B cell (primary cell): ENCODE results near the gene FBXL16. TPM values are rescaled to one million over a fixed set of nuclear protein-coding genes. Genes with fewer than 3 reads are reported as not detected.
A peak's percentile ranks its signal among the peaks of the same experiment; 100 is the strongest.

Experiments
- ATAC-seq: fragments of 200-7000 bp; cut with Tn5 transposase; one replicate; pipeline ENCODE4 v1.10.0; 2021; ENCODE audit warnings: low read depth, mild to moderate bottlenecking, moderate number of reproducible peaks, moderate library complexity
- CTCF ChIA-PET: fragments of 350-600 bp; sonication (Branson Sonifier 250); formaldehyde crosslinking; loops from one replicate; lab custom pipeline; 2021; ENCODE audit warnings: antibody characterized with exemption, inconsistent platforms; lab: Charles Lee
- POLR2A ChIA-PET: fragments of 350-600 bp; sonication (Branson Sonifier 250); formaldehyde crosslinking; loops from one replicate; lab custom pipeline; 2021; ENCODE audit warnings: antibody characterized with exemption; lab: Charles Lee
- DNase-seq: peaks from one replicate; pipeline ENCODE4 v3.0.0; 2013
- H2AFZ ChIP-seq: 2 replicates; pipeline ENCODE4 v1.6.1; 2012; ENCODE audit warnings: mild to moderate bottlenecking, low read depth, low read length; ENCODE audit not compliant: insufficient read depth, poor library complexity, severe bottlenecking
- H3K27ac ChIP-seq, 2 donors: 1 replicate in 1 of 2; 2 replicates in 1 of 2; pipeline ENCODE4 v1.5.1; 2012 to 2013; ENCODE audit warnings: low read length in 2 of 2, mild to moderate bottlenecking in 2 of 2, moderate library complexity in 1 of 2
- H3K27me3 ChIP-seq, 4 experiments: fragments of 200-600 bp in 1 of 4; sonication (generic) in 1 of 4; replicated peaks in 1 of 4; 1 replicate in 2 of 4; 2 replicates in 2 of 4; pipeline versions ENCODE4 v1.6.1 to v1.7.0; 2013 to 2016; ENCODE audit warnings: low read length in 3 of 4, mild to moderate bottlenecking in 2 of 4, mixed read lengths in 1 of 4, moderate library complexity in 1 of 4; ENCODE audit not compliant: insufficient read depth in 4 of 4, control insufficient read depth in 3 of 4; ENCODE audit errors: control extremely low read depth in 1 of 4
- H3K36me3 ChIP-seq, 2 experiments: replicated peaks in 1 of 2; 1 replicate in 1 of 2; 2 replicates in 1 of 2; pipeline versions ENCODE4 v1.6.1 to v1.7.1; 2013; ENCODE audit warnings: low read length in 1 of 2; ENCODE audit not compliant: insufficient read depth in 2 of 2, control insufficient read depth in 1 of 2; ENCODE audit errors: control extremely low read depth in 1 of 2, extremely low read depth in 1 of 2
- H3K4me1 ChIP-seq, 2 donors: fragments of 200-600 bp in 1 of 2; sonication (generic) in 1 of 2; 1 replicate in 1 of 2; 2 replicates in 1 of 2; pipeline versions ENCODE4 v1.5.1 to v1.6.1; 2013 to 2017; ENCODE audit warnings: low read length in 2 of 2; ENCODE audit not compliant: control insufficient read depth in 2 of 2, insufficient read depth in 2 of 2
- H3K4me2 ChIP-seq: replicated peaks from 2 replicates; pipeline ENCODE3; 2012; ENCODE audit warnings: mild to moderate bottlenecking, low read depth, low read length; ENCODE audit not compliant: poor library complexity, severe bottlenecking
- H3K4me3 ChIP-seq, 5 experiments: fragments of 200-600 bp in 1 of 5; sonication (generic) in 1 of 5; 1 replicate in 3 of 5; 2 replicates in 2 of 5; pipeline versions ENCODE4 v1.5.1 to v1.7.0; 2011 to 2016; ENCODE audit warnings: low read length in 4 of 5, mild to moderate bottlenecking in 4 of 5, low read depth in 2 of 5, control low read depth in 1 of 5, moderate library complexity in 1 of 5; ENCODE audit not compliant: insufficient read depth in 1 of 5; ENCODE audit errors: control extremely low read depth in 1 of 5, extremely low read depth in 1 of 5
- H3K79me2 ChIP-seq: fragments of 200-600 bp; sonication (generic); one replicate; pipeline ENCODE4 v1.6.0; 2016; ENCODE audit warnings: low read length; ENCODE audit not compliant: control insufficient read depth, insufficient read depth
- H3K9ac ChIP-seq: fragments of 200-600 bp; sonication (generic); 2 replicates; pipeline ENCODE4 v1.6.1; 2017; ENCODE audit warnings: mild to moderate bottlenecking, low read length, moderate library complexity
- H3K9me3 ChIP-seq, 3 donors: one replicate each; pipeline versions ENCODE4 v1.6.1 to v1.7.1; 2013; ENCODE audit warnings: low read length in 2 of 3; ENCODE audit not compliant: control insufficient read depth in 2 of 3, insufficient read depth in 1 of 3; ENCODE audit errors: control extremely low read depth in 1 of 3
- H4K20me1 ChIP-seq: 2 replicates; pipeline ENCODE4 v1.6.0; 2012; ENCODE audit warnings: mild to moderate bottlenecking, low read length; ENCODE audit not compliant: insufficient read depth, control insufficient read depth, poor library complexity, severe bottlenecking
- H3K27ac Mint-ChIP-seq: one replicate; pipeline ENCODE4 v1.8.0; 2021; ENCODE audit warnings: mixed read lengths
- H3K27me3 Mint-ChIP-seq: one replicate; pipeline ENCODE4 v1.8.0; 2021; ENCODE audit warnings: mixed read lengths
- H3K4me1 Mint-ChIP-seq: one replicate; pipeline ENCODE4 v1.8.0; 2021; ENCODE audit warnings: mixed read lengths
- H3K4me3 Mint-ChIP-seq: one replicate; pipeline ENCODE4 v1.8.0; 2021; ENCODE audit warnings: mixed read lengths
- H3K9me3 Mint-ChIP-seq: one replicate; pipeline ENCODE4 v1.8.0; 2022; ENCODE audit warnings: mixed read lengths; ENCODE audit not compliant: insufficient read depth
- EZH2 ChIP-seq: IDR thresholded peaks from 2 replicates; pipeline ENCODE4 v1.6.1; 2012; ENCODE audit warnings: borderline replicate concordance, low read depth, mild to moderate bottlenecking, moderate library complexity, low read length; ENCODE audit not compliant: insufficient read depth, poor library complexity, severe bottlenecking
- WGBS: methylation state at CpG from one replicate; pipeline ENCODE4 v1.1.5; 2013; ENCODE audit warnings: missing lambda C conversion rate; ENCODE audit not compliant: insufficient coverage; 5-methylcytosine and 5-hydroxymethylcytosine counted together
- intact Hi-C: fragments of 100-400 bp; cut with micrococcal nuclease; formaldehyde crosslinking; loops from one replicate; pipeline ENCODE4 v1.10.0; 2022
- polyA plus RNA-seq: library from polyadenylated mRNA; depleted of rRNA; stranded (reverse); fragments of >200 nt; gene quantifications from 2 replicates; pipeline ENCODE4 v1.2.3, GENCODE V29; 2012
- total RNA-seq, 2 donors: library from RNA; stranded (reverse); fragments of 120-200 nt in 1 of 2; gene quantifications; 1 replicate in 1 of 2; 2 replicates in 1 of 2; pipeline versions ENCODE4 v1.2.3 to v1.2.4, GENCODE V29; 2013 to 2022
- TF ChIP-seq, protein P1 (sequence below): fragments of 200-600 bp; IDR thresholded peaks from one replicate; pipeline ENCODE4 v1.8.0; 2022; ENCODE audit warnings: antibody characterized with exemption, mild to moderate bottlenecking

The FBXL16 gene
- total and polyA plus RNA-seq, 2 donors (not counting 1 experiment from before 2014, with no cell fraction given) = 2.2 to 5.8 TPM

DNA sequence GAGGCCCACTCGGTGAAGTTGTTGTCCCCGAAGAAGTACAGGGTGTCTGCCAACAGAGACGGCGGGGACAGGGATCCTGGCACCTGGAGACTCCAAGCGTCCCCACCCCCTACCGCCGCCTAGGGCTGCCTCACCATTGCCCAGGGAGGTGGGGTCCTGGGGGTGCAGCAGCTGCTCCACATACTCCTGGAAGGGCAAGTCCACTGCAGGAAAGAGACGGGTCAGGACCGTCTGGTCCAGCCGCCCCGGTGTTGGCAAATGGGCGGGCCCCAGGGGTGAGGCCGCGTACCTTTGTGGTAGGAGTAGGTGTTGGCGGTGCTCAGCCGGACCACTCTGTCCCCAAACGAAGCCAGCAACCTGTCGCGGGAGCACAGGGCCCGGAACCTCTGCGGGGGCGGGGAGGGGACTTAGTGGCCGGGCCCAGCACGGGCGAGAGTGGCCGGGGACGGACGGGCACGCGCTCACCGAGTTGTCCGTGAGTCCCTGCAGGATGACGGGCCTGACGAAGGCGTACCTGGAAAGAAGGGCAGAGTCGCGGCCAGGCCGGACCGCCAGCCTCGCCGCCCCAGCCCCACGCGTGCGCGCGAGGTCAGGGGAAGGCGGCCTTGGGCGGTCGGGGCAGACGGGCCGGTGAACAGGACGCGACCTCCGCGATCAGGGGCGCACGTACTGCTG lies 22.1 kb downstream of the FBXL16 start:
- peak overlapping the region; percentile 73 for H2AFZ ChIP-seq
- H3K4me3 ChIP-seq = peak overlapping the region in 4 of 5 experiments; percentile 29 to 72 (median 63)
- Mint-ChIP-seq H3K4me1 (peaks cover 32% of the 10 kb centered on the region), H3K9me3 (no peaks in the 10 kb centered on the region), H3K4me3 (peak overlapping the region; percentile 80), H3K27me3 (no peaks in the 10 kb centered on the region), H3K27ac (peak overlapping the region; percentile 46)
- H3K36me3 ChIP-seq = peaks cover 0 to 27% of the 10 kb centered on the region in 2 experiments
- DNase-seq = no peak
- WGBS = 26% methylated on average over 56 of the region's 57 CpGs
- no peak for ATAC-seq
- ChIA-PET CTCF (interaction anchor here (0.8 to 0.9 kb wide), 2 partner anchors 20 to 37 kb away, joined by 3 read pairs; partner anchors contain the start of gene ANTKMT), POLR2A (interaction anchor here (0.6 to 1.4 kb wide), 3 partner anchors 16 to 37 kb away, joined by 3 to 4 read pairs (median 3); partner anchors contain the start of genes ANTKMT and RHOT2)
- H3K27ac ChIP-seq = peak overlapping the region in 1 of 2 donors; percentile 89
- peak overlapping the region; percentile 97 for H3K4me2 ChIP-seq
- no peaks in the 10 kb centered on the region for H3K27me3 ChIP-seq
- peaks cover 31% of the 10 kb centered on the region for H4K20me1 ChIP-seq
- no peaks in the 10 kb centered on the region for H3K9me3 ChIP-seq
- TF ChIP-seq EZH2 = no peak
- TF ChIP-seq, protein P1, sequence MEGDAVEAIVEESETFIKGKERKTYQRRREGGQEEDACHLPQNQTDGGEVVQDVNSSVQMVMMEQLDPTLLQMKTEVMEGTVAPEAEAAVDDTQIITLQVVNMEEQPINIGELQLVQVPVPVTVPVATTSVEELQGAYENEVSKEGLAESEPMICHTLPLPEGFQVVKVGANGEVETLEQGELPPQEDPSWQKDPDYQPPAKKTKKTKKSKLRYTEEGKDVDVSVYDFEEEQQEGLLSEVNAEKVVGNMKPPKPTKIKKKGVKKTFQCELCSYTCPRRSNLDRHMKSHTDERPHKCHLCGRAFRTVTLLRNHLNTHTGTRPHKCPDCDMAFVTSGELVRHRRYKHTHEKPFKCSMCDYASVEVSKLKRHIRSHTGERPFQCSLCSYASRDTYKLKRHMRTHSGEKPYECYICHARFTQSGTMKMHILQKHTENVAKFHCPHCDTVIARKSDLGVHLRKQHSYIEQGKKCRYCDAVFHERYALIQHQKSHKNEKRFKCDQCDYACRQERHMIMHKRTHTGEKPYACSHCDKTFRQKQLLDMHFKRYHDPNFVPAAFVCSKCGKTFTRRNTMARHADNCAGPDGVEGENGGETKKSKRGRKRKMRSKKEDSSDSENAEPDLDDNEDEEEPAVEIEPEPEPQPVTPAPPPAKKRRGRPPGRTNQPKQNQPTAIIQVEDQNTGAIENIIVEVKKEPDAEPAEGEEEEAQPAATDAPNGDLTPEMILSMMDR = no peak
- peaks cover 37% of the 10 kb centered on the region for H3K79me2 ChIP-seq
- intact Hi-C loops = loop anchor here (1.0 to 5.0 kb wide), 6 partner anchors 15 to 57 kb away; partner anchors contain the start of genes ANTKMT, CIAO3, MCRIP2 and RHOT2
- H3K4me1 ChIP-seq = peaks cover 28 to 49% of the 10 kb centered on the region in 2 donors
- H3K9ac ChIP-seq = peak overlapping the region; percentile 73
